NOMO-1 treated with dmso at 0.1 percent for 144 hours (cell line): ENCODE results near the gene ATR.
A peak's percentile ranks its signal among the peaks of the same experiment; 100 is the strongest.
"Not testable (repeated sequence)": the region's sequence is repeated elsewhere in the genome, so short reads cannot be mapped to it uniquely, and the experiment has no call there.

Source experiments
- DNase-seq: peaks from one replicate; lab custom pipeline; 2025; ENCODE audit not compliant: unreplicated experiment; lab: John Stamatoyannopoulos, UW

Gene ATR

GRCh38 chr3:142578329-142579223, at the start of gene ATR:
ATR (minus strand) TSS chr3:142578733; CDS start chr3:142578704, 29 bp downstream.
- DNase-seq = peak; percentile 99

- DNase-seq = no peak
Observed at GRCh38 chr3:142626971-142627370, 48.4 kb upstream of the ATR start.

- no peak for DNase-seq
Observed at GRCh38 chr3:142625153-142625440, 46.6 kb upstream of the ATR start.

GRCh38 chr3:142624341-142625152, 46.0 kb upstream of the ATR start:
- DNase-seq = no peak

- DNase-seq = no peak
Observed at GRCh38 chr3:142623194-142623593, 44.7 kb upstream of the ATR start.

DNA sequence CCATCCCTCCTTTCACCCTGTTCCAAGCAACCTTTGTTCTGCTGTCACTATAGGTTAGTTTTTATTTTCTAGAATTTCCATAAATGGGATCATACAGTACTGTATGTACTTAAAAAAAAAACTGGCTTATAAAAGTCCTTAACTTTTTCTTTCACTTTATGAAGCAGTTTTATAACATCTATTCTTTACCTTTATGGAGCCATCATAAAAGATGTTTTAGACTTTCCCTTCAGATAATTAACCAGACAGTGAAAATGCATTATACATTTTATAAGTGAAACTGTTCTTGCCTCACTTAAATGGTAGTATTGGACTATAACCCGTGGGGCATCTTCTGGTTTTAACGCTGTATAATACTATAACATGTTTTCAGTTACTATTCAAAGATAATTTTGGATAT, 43.9 kb upstream of the ATR start:
- no peak for DNase-seq

GRCh38 chr3:142618917-142619461, 40.5 kb upstream of the ATR start:
- no peak for DNase-seq

DNA sequence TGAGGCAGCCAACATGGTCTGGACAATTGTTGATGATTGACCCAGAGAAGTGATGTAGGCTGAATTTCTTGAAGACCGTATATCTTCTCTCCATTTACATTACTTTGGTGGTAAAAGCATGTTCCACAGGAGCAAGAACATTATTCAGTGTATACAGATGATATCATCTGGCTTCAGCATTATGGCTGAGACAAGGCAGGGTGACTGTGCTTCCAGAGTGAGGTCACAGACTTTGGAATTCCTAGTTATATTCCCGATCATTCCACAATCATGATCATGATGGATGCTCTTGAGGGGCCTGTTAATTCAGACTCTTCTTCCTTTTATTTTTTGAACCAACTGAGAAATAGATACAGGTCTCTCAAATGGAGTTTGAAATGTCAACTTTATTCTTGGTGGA, 36.6 kb upstream of the ATR start:
- DNase-seq = no peak

DNA sequence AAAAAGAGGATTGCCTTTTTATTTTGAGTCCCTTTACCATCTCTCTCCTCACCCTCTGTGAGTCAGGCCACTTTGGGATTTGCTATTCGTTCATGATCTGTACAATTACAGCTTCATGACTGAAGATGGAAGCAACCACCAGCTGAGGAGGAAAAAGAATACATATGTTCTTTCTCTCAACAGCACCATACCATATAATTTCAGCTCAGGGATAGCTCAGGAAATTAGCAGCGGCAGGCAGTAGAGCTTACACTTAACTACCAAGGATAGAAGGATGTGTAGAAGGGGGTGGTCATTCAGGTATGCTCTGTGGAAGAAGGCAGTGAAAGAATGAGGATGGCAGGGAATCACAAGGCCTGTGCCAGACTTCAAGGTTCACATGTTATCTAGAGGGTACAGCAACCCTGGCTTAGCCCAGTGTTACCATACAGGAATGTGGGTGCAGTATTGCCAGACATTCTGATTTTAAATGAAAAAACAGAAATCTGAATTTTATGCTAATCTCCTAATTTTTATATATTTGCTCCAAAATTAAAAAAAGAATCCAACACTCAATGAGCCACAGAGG, 35.6 kb upstream of the ATR start:
- DNase-seq = no peak

DNA sequence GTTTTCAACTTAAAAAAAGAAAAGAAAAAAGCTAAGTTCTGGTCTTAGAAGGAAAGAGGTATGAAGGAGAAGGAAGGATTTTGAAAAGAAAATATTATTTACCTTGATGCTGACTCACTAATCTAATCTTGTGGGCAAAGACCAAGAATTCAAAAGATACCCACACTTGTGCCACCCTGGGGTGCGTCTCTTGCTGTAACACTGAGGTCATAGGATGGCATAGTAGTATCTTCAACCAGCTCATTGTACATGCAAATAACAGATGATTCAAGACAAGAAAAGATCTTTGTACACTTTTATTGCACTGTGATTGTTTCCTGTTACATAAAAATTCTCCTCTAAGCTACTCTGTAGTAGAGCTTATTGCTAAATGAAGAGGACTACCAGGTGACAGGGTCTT, 35.0 kb upstream of the ATR start:
- DNase-seq = no peak

GRCh38 chr3:142611206-142611605, 32.7 kb upstream of the ATR start:
- no peak for DNase-seq

GRCh38 chr3:142609136-142609535, 30.6 kb upstream of the ATR start:
- DNase-seq = no peak

DNA sequence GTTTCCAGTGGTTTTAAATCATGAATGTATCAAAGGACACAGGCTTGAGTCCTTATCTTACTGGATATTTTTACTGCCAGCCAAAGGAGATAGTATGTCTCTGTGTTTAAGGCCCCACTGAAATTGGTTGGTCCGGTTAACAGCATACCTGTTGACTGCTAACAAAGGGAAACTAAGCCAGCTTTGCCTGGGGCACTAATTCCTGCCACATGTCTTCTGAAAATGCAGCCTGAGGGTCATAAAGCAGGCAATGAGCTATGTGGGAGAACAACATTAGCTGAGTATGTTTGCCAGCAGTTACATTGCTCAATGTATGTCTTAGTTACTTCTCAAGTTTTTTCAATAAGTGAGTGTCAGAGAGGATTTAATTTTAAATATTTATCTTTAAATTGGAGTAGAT, 30.1 kb upstream of the ATR start:
- DNase-seq = no peak

GRCh38 chr3:142604940-142605339, 26.4 kb upstream of the ATR start:
- no peak for DNase-seq

DNA sequence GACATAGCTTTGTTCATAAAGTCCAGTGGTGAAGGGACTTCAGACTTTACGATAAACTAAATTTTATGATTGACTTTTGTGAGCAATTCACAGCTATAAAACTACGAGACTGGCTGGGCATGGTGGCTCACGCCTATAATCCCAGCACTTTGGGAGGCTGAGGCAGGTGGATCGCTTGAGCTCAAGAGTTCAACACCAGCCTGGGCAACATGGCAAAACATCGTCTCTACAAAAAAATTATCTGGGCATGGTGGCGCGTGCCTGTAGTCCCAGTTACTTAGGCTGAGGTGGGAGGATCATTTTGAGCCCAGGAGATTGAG, 24.8 kb upstream of the ATR start:
- not testable (repeated sequence) for DNase-seq

GRCh38 chr3:142602619-142603385, 24.3 kb upstream of the ATR start:
- DNase-seq = no peak

- DNase-seq = no peak
Observed at GRCh38 chr3:142601713-142602112, 23.2 kb upstream of the ATR start.

DNA sequence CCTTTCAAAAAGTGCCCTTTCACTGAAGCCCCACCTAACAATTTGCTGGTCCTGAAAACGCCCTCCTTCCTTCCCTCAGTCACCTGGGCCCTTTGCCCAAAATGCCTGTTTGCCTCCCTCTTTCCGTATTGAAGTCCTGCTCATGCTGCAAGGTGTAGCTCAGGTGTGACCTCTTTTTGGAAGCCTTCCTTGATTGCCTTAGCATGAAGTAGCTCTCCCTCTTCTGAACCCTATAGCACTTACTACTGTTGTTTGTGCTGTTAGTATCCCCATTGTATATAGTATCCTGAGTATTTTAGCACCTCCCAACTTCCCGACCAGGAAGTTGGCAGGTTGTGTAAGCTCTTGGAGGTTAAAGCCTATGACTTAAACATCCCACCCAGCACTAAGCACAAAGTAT, 19.4 kb upstream of the ATR start:
- no peak for DNase-seq

- no peak for DNase-seq
Observed at GRCh38 chr3:142596726-142597088, 18.2 kb upstream of the ATR start.

DNA sequence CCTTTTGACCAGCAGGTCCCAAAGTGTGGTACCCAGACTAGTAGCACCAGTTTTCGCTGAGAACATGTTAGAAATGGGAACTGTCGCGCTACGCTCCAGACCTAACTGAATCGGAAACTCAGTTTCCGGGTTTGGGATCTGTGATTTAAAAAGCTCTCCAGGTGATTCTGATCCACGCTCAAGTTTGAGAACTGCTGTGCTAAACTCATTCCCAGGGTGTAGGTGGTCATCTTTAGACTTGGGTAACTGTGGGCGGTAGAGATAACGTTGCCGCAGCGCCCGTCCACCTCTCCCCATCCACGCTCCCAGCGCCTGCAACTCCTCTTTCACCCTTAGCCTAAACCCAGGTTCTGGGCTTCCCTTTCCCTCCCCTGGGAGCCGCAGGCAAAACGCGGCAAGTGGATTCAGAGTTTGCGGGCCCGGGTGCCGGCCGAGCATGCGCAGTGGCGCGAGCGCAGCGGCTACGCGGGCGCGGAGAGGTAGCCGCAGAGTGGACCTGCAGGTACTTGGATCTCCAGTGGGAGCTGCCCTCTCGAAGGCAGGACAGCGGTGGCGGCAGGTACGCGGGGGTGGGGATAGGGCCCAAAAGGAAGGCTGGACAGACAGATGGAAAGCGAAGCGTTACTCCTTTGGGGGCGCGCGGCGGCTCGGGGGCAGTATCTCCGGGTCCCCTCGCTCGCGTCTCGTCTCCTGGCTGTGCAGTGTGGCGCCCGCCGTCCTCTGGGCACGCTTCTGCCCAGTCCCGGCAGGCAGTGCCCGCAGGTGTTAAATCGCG, 17.6 kb upstream of the ATR start, which contains the start of gene PLS1:
Gene PLS1, plus strand, starts transcription at position 443 of the 775 bp plus-strand sequence. CDS start 67,845 bp downstream, outside the sequence.
- peak; percentile 96 for DNase-seq
